ENCODE measurements around the gene SYT11. TPM values are rescaled to one million over a fixed set of nuclear protein-coding genes. Genes with fewer than 3 reads are reported as not detected.

SYT11 gene
- total RNA-seq, 4 donors from 2014 or later, result 4.2 to 11.2 (median 6.2) TPM

DNA sequence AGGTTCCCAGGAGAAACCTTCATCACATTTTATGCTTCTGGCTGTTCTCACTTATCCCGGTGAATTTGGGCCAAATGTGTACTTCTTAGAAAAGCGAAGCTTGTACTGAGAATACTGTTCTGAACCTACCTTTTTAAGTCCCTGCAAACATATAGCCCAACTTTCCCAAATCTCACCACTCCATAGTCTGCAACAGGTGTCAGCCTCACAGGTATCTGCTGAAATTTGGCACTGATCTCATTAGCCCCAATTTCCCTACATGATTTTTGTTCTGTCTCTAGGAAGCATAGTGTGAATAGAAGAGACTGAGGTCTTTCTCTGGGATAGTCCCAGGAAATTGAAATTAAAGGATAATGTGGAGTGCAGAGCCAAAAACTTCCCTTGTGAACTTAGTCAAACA is 40.3 kb downstream of the SYT11 start:
- DNase-seq (ENCODE audit: low spot score) (no peak), ATAC-seq (ENCODE audit: low FRiP score) (no peak)
- TF ChIP-seq, protein P1, sequence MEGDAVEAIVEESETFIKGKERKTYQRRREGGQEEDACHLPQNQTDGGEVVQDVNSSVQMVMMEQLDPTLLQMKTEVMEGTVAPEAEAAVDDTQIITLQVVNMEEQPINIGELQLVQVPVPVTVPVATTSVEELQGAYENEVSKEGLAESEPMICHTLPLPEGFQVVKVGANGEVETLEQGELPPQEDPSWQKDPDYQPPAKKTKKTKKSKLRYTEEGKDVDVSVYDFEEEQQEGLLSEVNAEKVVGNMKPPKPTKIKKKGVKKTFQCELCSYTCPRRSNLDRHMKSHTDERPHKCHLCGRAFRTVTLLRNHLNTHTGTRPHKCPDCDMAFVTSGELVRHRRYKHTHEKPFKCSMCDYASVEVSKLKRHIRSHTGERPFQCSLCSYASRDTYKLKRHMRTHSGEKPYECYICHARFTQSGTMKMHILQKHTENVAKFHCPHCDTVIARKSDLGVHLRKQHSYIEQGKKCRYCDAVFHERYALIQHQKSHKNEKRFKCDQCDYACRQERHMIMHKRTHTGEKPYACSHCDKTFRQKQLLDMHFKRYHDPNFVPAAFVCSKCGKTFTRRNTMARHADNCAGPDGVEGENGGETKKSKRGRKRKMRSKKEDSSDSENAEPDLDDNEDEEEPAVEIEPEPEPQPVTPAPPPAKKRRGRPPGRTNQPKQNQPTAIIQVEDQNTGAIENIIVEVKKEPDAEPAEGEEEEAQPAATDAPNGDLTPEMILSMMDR (IDR thresholded peaks at IDR 0.05), result no peak

DNA sequence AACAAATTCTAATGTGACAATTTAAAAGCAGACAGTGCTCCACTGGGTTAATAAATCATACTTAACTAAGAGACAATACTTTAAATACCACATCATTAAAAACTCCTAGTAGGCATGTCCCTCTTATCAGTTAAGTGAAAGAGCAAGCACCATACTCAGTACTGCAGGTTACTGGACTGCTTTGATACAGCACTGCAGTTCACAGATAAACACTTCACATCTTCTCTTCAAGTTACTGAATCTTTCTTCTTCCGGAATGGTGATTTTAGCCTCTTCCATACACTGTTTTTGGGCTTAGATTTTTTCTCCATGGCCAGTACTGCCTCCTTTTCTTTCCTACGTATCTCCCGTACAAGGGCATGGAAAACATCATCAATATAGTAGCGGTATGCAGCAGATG is 40.8 kb downstream of the SYT11 start:
- no peak for DNase-seq (ENCODE audit: low spot score)
- no peak for ATAC-seq (ENCODE audit: low FRiP score)
- TF ChIP-seq, protein P1 (IDR thresholded peaks at IDR 0.05), result no peak

DNA sequence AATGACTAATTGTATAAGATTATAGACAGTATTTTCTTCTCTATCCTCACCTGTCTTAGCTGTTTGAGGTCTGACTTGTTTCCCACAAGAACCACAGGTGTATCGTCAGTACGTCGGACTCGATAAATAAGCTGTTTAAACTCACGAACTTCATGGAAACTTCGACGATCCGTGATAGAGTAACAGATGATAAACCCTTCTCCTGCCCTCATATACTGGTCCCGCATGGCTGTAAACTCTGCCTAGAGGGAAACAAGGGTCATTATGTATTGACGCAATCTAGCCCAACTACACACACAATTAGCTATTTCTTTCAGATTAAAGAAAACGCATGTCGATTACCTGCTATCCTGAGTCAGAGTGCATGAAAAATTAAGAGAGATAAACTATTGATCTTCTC is 44.9 kb downstream of the SYT11 start:
- TF ChIP-seq, protein P1 (IDR thresholded peaks at IDR 0.05), result no peak
- no peak for DNase-seq (ENCODE audit: low spot score)
- no peak for ATAC-seq (ENCODE audit: low FRiP score)

DNA sequence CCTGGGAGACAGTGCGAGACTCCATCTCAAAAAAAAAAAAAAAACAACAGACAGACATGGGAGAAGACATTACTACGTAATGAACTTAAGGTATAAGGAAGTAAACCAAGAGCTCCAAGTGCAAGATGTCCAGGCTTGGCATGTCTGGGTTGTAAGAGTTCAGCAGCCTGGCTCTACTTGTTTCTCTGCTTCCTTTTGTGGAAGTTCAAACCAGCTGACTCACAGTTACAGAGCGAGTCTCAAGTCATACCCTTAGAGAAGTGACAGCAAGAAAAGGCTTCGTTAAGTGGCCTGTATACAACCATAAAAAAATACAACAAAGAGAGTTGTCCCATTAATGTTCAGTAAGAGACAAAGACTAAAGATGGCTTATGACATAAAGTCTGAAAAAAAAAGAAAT is 50.5 kb downstream of the SYT11 start:
- DNase-seq (ENCODE audit: low spot score) (no peak), ATAC-seq (ENCODE audit: low FRiP score) (no peak)
- TF ChIP-seq, protein P1 (IDR thresholded peaks at IDR 0.05), result no peak

DNA sequence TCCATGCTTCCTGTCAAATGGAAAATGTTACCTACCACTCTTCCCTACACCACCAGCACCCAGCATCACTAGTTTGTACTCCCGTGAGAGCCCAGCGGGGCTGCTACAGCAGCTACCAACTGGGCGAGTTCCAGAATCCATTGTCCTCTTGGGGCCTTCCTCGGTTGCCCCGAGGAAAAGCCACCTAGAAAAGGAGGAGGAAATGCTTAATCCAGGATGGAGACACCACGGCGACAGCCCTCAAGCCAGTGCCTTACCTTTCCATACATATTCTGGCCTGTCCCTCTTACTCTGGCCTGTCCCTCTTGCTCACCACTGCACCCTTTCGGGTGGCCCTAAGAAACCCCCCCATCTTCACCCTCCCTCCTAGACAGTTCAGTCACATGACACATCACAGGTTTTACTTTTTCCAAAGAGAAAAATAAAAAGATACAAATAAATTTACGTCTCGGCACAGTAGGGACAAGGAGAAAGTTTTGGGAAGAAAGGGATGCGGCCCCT is 51.3 kb downstream of the SYT11 start:
- DNase-seq (ENCODE audit: low spot score) (no peak), ATAC-seq (ENCODE audit: low FRiP score) (peak; percentile 76)
- TF ChIP-seq, protein P1 (IDR thresholded peaks at IDR 0.05), result no peak

DNA sequence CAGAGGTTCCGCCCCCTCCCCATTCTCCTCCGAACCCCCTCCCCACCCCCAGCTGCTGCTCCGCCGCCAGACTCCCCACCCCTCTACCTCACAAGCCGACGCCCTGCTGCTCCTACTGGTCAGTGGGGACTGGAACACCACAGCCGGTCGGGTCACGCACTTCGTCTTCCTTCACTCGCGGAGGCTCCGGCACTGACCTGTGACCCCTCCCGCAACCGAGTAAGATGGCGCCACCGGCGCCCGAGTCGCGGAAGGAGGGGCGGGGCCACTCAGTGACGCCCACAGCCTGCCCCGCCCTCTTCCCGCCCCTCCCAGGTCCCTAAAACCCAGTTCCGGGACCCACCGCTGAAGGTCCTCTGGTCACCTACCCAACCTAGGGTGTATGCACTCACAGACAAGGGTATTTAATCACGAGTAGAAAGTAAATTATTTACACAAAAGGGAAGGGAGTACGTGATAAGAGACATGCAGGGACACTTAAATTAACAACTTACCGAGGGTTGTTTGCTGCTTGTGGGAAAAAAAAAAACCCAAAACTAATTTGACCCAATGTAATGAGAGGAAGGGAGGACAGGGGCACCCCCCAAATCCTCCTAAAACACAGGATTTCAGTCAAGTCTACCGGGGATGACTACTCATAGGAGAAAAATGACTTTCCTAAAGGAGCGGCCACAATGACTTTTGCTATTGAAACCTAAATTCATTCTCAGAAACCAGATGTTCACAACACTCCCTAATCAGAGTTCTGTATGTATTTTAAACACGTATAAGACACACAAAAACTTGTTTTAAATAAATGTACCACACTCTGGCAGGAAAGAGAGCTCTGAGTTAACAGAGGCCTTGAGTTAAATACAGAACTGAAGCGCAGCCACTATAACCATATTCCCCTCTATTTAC is 52.0 kb downstream of the SYT11 start, which contains the start of gene RIT1:
RIT1 (minus strand) TSS at position 194 of the 900 bp plus-strand sequence. CDS start 588 bp downstream, outside the sequence.
- peak; percentile 50 for DNase-seq (ENCODE audit: low spot score)
- TF ChIP-seq, protein P1 (IDR thresholded peaks at IDR 0.05), result no peak
- ATAC-seq (ENCODE audit: low FRiP score), result peak; percentile 92
